Tibial nerve (tissue), 4 donors: ENCODE data around the gene USP20.

Source experiments
- CTCF ChIP-seq, 5 experiments: fragments of 200-600 bp in 3 of 5; fragments of 450-650 bp in 2 of 5; sonication (generic) in 3 of 5; IDR thresholded peaks; one replicate each; pipeline ENCODE4 v1.5.1; 2016 to 2019; ENCODE audit warnings: antibody characterized with exemption in 5 of 5, mild to moderate bottlenecking in 3 of 5, moderate library complexity in 2 of 5
- EP300 ChIP-seq, 2 donors: sonication (generic); formaldehyde crosslinking; IDR thresholded peaks; one replicate each; pipeline ENCODE4 v1.6.1; 2017; ENCODE audit warnings: antibody characterized with exemption in 2 of 2, mild to moderate bottlenecking in 1 of 2
- POLR2A ChIP-seq, 2 donors: fragments of 450-650 bp; IDR thresholded peaks; one replicate each; pipeline ENCODE4 v1.6.1; 2017; ENCODE audit warnings: antibody characterized with exemption in 2 of 2, mild to moderate bottlenecking in 2 of 2, moderate library complexity in 2 of 2

GRCh38 chr9:129835860-129836223, 584 bp downstream of the USP20 start:
- TF ChIP-seq CTCF (IDR thresholded peaks at IDR 0.05) (no peak), POLR2A (IDR thresholded peaks at IDR 0.05) (no peak), EP300 (IDR thresholded peaks at IDR 0.05) (no peak)
